Left ventricle myocardium inferior (tissue), 1 donor: Measurements from ENCODE around the gene LRRC45. TPM values are rescaled to one million over a fixed set of nuclear protein-coding genes. Genes with fewer than 3 reads are reported as not detected.

Experiments used
- DNase-seq: peaks from one replicate; pipeline ENCODE4 v3.0.0-alpha.2; 2020
- H3K27ac ChIP-seq: fragments of 200-600 bp; replicated peaks from 2 replicates; pipeline ENCODE4 v1.8.0; 2021
- H3K27me3 ChIP-seq: fragments of 200-600 bp; 2 replicates; pipeline ENCODE4 v1.8.0; 2021; ENCODE audit warnings: low read depth
- H3K36me3 ChIP-seq: fragments of 200-600 bp; 2 replicates; pipeline ENCODE4 v1.8.0; 2021
- H3K4me1 ChIP-seq: fragments of 200-600 bp; 2 replicates; pipeline ENCODE4 v1.8.0; 2021
- H3K4me3 ChIP-seq: fragments of 200-600 bp; 2 replicates; pipeline ENCODE4 v1.8.0; 2021; ENCODE audit warnings: mild to moderate bottlenecking, moderate library complexity
- H3K9me3 ChIP-seq: fragments of 200-600 bp; replicated peaks from 2 replicates; pipeline ENCODE4 v1.8.0; 2021
- CTCF ChIP-seq: fragments of 200-600 bp; IDR thresholded peaks from 2 replicates; pipeline ENCODE4 v1.8.0; 2021; ENCODE audit warnings: antibody characterized with exemption, mild to moderate bottlenecking, borderline replicate concordance
- intact Hi-C: fragments of 100-400 bp; cut with micrococcal nuclease; formaldehyde crosslinking; loops from one replicate; pipeline ENCODE4 v1.11.0; 2022
- total RNA-seq: library from RNA; stranded (reverse); fragmentation: NEBNext Ultra II Directional; extraction: Animal tissue kit (Norgen Biotek cat#: 25700); gene quantifications from one replicate; pipeline ENCODE4 v1.2.1, GENCODE V29; 2021
- donor health status: DM: no; HTN: yes; CAD: no; lungs with severe emphysema.

The LRRC45 gene
- total RNA-seq, 1 donor from 2014 or later: 4.3 TPM

DNA sequence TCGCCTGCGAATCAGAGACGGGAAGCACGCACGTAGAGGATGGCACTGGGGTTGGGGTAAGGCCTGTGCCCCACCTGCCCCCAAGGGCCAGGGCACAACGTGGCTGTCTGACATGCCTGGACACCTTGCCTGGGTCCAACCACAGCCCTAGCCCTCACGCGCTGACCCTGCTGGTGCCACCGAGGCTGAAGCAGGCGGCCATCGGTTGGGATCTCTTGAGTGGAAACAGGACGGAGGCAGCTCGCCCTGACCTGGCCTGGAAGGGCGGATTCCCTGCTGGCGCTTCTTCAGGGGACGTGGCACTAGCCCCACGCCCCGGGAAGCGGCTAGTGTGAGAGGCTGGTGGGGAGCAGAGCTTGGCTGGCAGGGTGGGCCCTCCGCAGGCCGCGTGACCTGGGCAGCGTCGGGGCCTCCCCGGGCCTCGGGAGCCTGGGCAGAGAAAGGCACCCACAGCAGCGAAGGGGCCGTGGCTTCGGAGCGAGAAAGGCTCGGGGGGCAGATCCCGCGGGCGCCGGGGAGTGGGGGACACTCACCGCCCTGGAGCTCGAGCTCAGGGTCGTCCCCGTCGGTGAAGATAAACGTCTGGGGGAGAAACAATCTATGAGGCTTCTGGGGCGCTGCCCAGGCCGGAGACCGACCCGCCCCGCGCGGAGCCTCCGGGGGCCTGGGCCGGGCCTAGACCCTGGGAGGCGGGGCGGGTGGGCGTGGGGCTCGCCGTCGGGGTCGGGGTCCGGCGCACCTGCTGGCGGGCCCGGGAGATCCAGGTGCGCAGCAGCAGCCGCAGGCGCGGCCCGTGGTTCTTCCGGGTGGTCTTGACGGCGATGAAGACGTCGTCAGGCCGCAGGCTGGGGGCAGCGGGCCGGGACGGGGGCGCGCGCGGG, 27.9 kb downstream of the LRRC45 start:
- Histone ChIP-seq H3K27ac (peak overlapping the region; percentile 75), H3K36me3 (peaks cover 61% of the 10 kb centered on the region), H3K4me1 (peaks cover 44% of the 10 kb centered on the region), H3K4me3 (peak overlapping the region; percentile 91), H3K27me3 (no peaks in the 10 kb centered on the region), H3K9me3 (no peaks in the 10 kb centered on the region)
- DNase-seq: no peak
- intact Hi-C loops: no loop called here
- no peak for TF ChIP-seq CTCF

GRCh38 chr17:82051776-82052637, 28.9 kb downstream of the LRRC45 start, which contains the start of the genes GPS1 and RFNG:
Gene GPS1, plus strand, starts transcription at chr17:82051898. Its CDS starts 34 bp downstream, at chr17:82051932.
Gene RFNG, minus strand, starts transcription at chr17:82051811. Its CDS starts 45 bp downstream, at chr17:82051766.
- Histone ChIP-seq H3K36me3 (peaks cover 70% of the 10 kb centered on the region), H3K4me1 (peaks cover 44% of the 10 kb centered on the region), H3K27me3 (no peaks in the 10 kb centered on the region), H3K9me3 (no peaks in the 10 kb centered on the region), H3K4me3 (peak within 1 kb of the TSS; percentile 91), H3K27ac (peak within 1 kb of the TSS; percentile 75)
- intact Hi-C loops: no loop called here
- DNase-seq: peak; percentile 84
- no peak for TF ChIP-seq CTCF

- Histone ChIP-seq H3K36me3 (peaks cover 70% of the 10 kb centered on the region), H3K4me3 (peak overlapping the region; percentile 91), H3K27me3 (no peaks in the 10 kb centered on the region), H3K4me1 (peaks cover 44% of the 10 kb centered on the region), H3K9me3 (no peaks in the 10 kb centered on the region), H3K27ac (peak overlapping the region; percentile 75)
- intact Hi-C loops: no loop called here
- no peak for DNase-seq
- no peak for TF ChIP-seq CTCF
Measured at GRCh38 chr17:82052638-82053059, 29.5 kb downstream of the LRRC45 start.

DNA sequence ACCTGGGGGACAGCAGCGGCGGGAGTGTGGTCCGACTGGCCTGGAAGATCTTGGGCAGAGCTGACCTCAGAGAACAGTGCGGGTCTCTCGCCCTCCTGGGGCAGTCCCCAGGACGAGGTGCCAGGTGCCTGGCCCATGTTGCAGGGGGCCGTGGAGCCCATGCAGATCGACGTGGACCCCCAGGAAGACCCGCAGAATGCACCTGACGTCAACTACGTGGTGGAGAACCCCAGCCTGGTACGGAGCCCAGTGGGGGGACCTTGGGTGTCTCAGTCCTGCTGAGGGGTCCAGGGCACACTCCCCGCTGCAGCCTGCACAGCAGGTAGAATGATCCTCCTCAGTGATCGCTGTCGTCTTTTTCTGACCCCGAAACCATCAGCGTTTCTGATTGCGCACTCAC, 30.0 kb downstream of the LRRC45 start:
- Histone ChIP-seq H3K9me3 (no peaks in the 10 kb centered on the region), H3K4me1 (peaks cover 44% of the 10 kb centered on the region), H3K4me3 (peak overlapping the region; percentile 91), H3K27ac (no peak overlapping the region), H3K36me3 (peaks cover 70% of the 10 kb centered on the region), H3K27me3 (no peaks in the 10 kb centered on the region)
- no peak for DNase-seq
- intact Hi-C loops: no loop called here
- no peak for TF ChIP-seq CTCF

GRCh38 chr17:82053556-82054263, 30.6 kb downstream of the LRRC45 start:
- intact Hi-C loops: no loop called here
- no peaks in the 10 kb centered on the region for H3K27me3 ChIP-seq
- no peaks in the 10 kb centered on the region for H3K9me3 ChIP-seq
- no peak overlapping the region for H3K27ac ChIP-seq
- DNase-seq: no peak
- H3K36me3 ChIP-seq: peaks cover 70% of the 10 kb centered on the region
- no peak for TF ChIP-seq CTCF
- H3K4me3 ChIP-seq: peak overlapping the region; percentile 91
- peaks cover 44% of the 10 kb centered on the region for H3K4me1 ChIP-seq
